PC-9 (cell line): Measurements from ENCODE around the gene CALN1. TPM values are rescaled to one million over a fixed set of nuclear protein-coding genes. Genes with fewer than 3 reads are reported as not detected.
"Not testable (repeated sequence)": the region's sequence is repeated elsewhere in the genome, so short reads cannot be mapped to it uniquely, and the experiment has no call there.

Source experiments
- BruUV-seq: library from RNA; stranded (reverse); fragments of 400-500 nt; replicated peaks from 2 replicates; lab custom pipeline; 2021; lab: Mats Ljungman, UMichigan
- CTCF ChIA-PET: fragments of 300-600 bp; sonication (Branson Sonifier 250); formaldehyde crosslinking; loops from one replicate; lab custom pipeline; 2022; ENCODE audit warnings: antibody characterized with exemption; lab: Charles Lee
- POLR2A ChIA-PET: fragments of 300-600 bp; sonication (Branson Sonifier 250); formaldehyde crosslinking; loops from one replicate; lab custom pipeline; 2022; ENCODE audit warnings: antibody characterized with exemption; ENCODE audit not compliant: unreplicated experiment; lab: Charles Lee
- DNase-seq, 2 experiments: peaks; one replicate each; pipeline versions ENCODE4 v3.0.0 to v3.0.0-alpha.2; 2015 to 2022; ENCODE audit warnings: mixed read lengths in 1 of 2
- H2AFZ ChIP-seq: fragments of 200-600 bp; sonication (generic); 2 replicates; pipeline ENCODE4 v1.8.1; 2017; ENCODE audit warnings: antibody characterized with exemption
- H3F3A ChIP-seq: fragments of 200-600 bp; sonication (generic); 2 replicates; pipeline ENCODE4 v1.8.1; 2017; ENCODE audit warnings: antibody characterized with exemption, mild to moderate bottlenecking, low read depth; ENCODE audit not compliant: insufficient read depth
- H3K27ac ChIP-seq: fragments of 200-600 bp; sonication (generic); 2 replicates; pipeline ENCODE4 v1.6.1; 2016; ENCODE audit warnings: mixed run types
- H3K27me3 ChIP-seq: fragments of 200-600 bp; sonication (generic); 2 replicates; pipeline ENCODE4 v1.6.1; 2016; ENCODE audit warnings: low read depth, mixed run types; ENCODE audit not compliant: insufficient read depth
- H3K36me3 ChIP-seq: fragments of 200-600 bp; sonication (generic); 2 replicates; pipeline ENCODE4 v1.6.1; 2016; ENCODE audit warnings: low read depth, mixed run types
- H3K4me1 ChIP-seq: fragments of 200-600 bp; sonication (generic); replicated peaks from 2 replicates; pipeline ENCODE4 v1.6.1; 2016; ENCODE audit warnings: mixed run types; ENCODE audit not compliant: insufficient read depth
- H3K4me2 ChIP-seq: fragments of 200-600 bp; sonication (generic); 2 replicates; pipeline ENCODE4 v1.6.1; 2017; ENCODE audit warnings: mixed run types
- H3K4me3 ChIP-seq: fragments of 200-600 bp; sonication (generic); 2 replicates; pipeline ENCODE4 v1.6.1; 2016; ENCODE audit warnings: mixed run types
- H3K79me2 ChIP-seq: fragments of 200-600 bp; sonication (generic); 2 replicates; pipeline ENCODE4 v1.6.1; 2017; ENCODE audit warnings: low read depth, mixed run types
- H3K9me2 ChIP-seq: fragments of 200-600 bp; sonication (generic); 2 replicates; pipeline ENCODE4 v1.8.1; 2017; ENCODE audit warnings: mild to moderate bottlenecking; ENCODE audit not compliant: insufficient read depth
- H3K9me3 ChIP-seq: fragments of 200-600 bp; sonication (generic); 2 replicates; pipeline ENCODE4 v1.8.1; 2016; ENCODE audit warnings: low read depth; ENCODE audit not compliant: insufficient read depth
- H4K20me1 ChIP-seq: fragments of 200-600 bp; sonication (generic); 2 replicates; pipeline ENCODE4 v1.8.1; 2017; ENCODE audit not compliant: insufficient read depth
- CTCF ChIP-seq: fragments of 200-600 bp; sonication (generic); conservative IDR thresholded peaks from 2 replicates; pipeline ENCODE4 v1.6.1; 2017; ENCODE audit warnings: mixed run types, antibody characterized with exemption, mild to moderate bottlenecking, moderate library complexity
- EZH2 ChIP-seq: fragments of 200-600 bp; sonication (generic); IDR thresholded peaks from 2 replicates; pipeline ENCODE4 v1.8.0; 2017; ENCODE audit warnings: antibody characterized with exemption, low read depth
- intact Hi-C: fragments of 100-400 bp; cut with micrococcal nuclease; formaldehyde crosslinking; loops from one replicate; pipeline ENCODE4 v1.10.0; 2022; ENCODE audit not compliant: unreplicated experiment
- total RNA-seq: library from RNA; stranded (reverse); gene quantifications from 2 replicates; pipeline ENCODE4 v1.2.3, GENCODE V29; 2021

Gene CALN1
- total RNA-seq, 1 experiment from 2014 or later = not detected

DNA sequence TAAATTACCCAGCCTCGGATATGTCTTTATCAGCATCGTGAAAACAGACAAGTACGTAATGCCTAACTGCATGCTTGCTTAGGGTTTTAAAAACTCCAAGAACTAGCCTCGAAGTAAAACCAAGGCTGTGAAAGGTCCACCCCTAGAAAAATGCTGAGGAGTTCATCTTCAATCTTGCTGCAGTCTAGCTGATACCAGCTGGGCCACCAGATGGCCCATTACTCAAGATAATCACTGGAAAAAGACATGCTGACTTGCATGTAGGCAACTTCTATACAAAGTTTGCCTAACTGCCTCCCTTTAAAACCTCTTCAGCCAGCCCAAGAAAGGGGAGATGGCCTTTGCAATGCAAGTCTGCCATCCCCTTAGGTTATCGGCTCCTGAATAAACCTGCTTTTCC lies 666.1 kb downstream of the CALN1 start:
- ChIA-PET POLR2A (no interaction called here), CTCF (no interaction called here)
- TF ChIP-seq CTCF = no peak
- no peak for TF ChIP-seq EZH2
- intact Hi-C loops = no loop called here
- no TSS peak for BruUV-seq
- H3K9me3 ChIP-seq = no peaks in the 10 kb centered on the region; the same call in 1 of the 2 replicates
- H4K20me1 ChIP-seq = no peaks in the 10 kb centered on the region
- DNase-seq = no peak
- H3K36me3 ChIP-seq = no peaks in the 10 kb centered on the region
- H3K27ac ChIP-seq = no peak overlapping the region
- H2AFZ ChIP-seq = no peak overlapping the region
- no peak overlapping the region for H3K4me3 ChIP-seq
- H3K4me1 ChIP-seq = no peaks in the 10 kb centered on the region
- no peaks in the 10 kb centered on the region for H3K9me2 ChIP-seq
- H3K79me2 ChIP-seq = no peaks in the 10 kb centered on the region
- H3F3A ChIP-seq = no peaks in the 10 kb centered on the region
- peaks cover under 1% of the 10 kb centered on the region for H3K27me3 ChIP-seq
- H3K4me2 ChIP-seq = no peak overlapping the region

GRCh38 chr7:71740174-71740560 lies 672.0 kb downstream of the CALN1 start:
- H3F3A ChIP-seq = no peaks in the 10 kb centered on the region
- H3K36me3 ChIP-seq = no peaks in the 10 kb centered on the region
- no peak overlapping the region for H3K27ac ChIP-seq
- H3K9me3 ChIP-seq = no peaks in the 10 kb centered on the region
- H3K9me2 ChIP-seq = no peaks in the 10 kb centered on the region
- H3K4me2 ChIP-seq = no peak overlapping the region
- TF ChIP-seq EZH2 (no peak), CTCF (no peak)
- H2AFZ ChIP-seq = no peak overlapping the region
- no peaks in the 10 kb centered on the region for H3K79me2 ChIP-seq
- no peak for DNase-seq
- ChIA-PET CTCF (no interaction called here), POLR2A (no interaction called here)
- no TSS peak for BruUV-seq
- no peak overlapping the region for H3K4me3 ChIP-seq
- no peaks in the 10 kb centered on the region for H3K4me1 ChIP-seq
- H4K20me1 ChIP-seq = no peaks in the 10 kb centered on the region
- H3K27me3 ChIP-seq = peaks cover 16% of the 10 kb centered on the region
- intact Hi-C loops = no loop called here

GRCh38 chr7:71739520-71740173 lies 672.5 kb downstream of the CALN1 start:
- H4K20me1 ChIP-seq = no peaks in the 10 kb centered on the region
- CTCF ChIA-PET = no interaction called here
- no TSS peak for BruUV-seq
- no peak overlapping the region for H3K4me2 ChIP-seq
- H3K36me3 ChIP-seq = no peaks in the 10 kb centered on the region
- peaks cover 16% of the 10 kb centered on the region for H3K27me3 ChIP-seq
- intact Hi-C loops = no loop called here
- no peak overlapping the region for H3K4me3 ChIP-seq
- no peak overlapping the region for H2AFZ ChIP-seq
- no peak overlapping the region for H3K27ac ChIP-seq
- POLR2A ChIA-PET = no interaction called here
- no peaks in the 10 kb centered on the region for H3K9me3 ChIP-seq
- TF ChIP-seq EZH2 = no peak
- no peaks in the 10 kb centered on the region for H3K79me2 ChIP-seq
- no peaks in the 10 kb centered on the region for H3K9me2 ChIP-seq
- H3F3A ChIP-seq = no peaks in the 10 kb centered on the region
- H3K4me1 ChIP-seq = no peaks in the 10 kb centered on the region
- no peak for DNase-seq

DNA sequence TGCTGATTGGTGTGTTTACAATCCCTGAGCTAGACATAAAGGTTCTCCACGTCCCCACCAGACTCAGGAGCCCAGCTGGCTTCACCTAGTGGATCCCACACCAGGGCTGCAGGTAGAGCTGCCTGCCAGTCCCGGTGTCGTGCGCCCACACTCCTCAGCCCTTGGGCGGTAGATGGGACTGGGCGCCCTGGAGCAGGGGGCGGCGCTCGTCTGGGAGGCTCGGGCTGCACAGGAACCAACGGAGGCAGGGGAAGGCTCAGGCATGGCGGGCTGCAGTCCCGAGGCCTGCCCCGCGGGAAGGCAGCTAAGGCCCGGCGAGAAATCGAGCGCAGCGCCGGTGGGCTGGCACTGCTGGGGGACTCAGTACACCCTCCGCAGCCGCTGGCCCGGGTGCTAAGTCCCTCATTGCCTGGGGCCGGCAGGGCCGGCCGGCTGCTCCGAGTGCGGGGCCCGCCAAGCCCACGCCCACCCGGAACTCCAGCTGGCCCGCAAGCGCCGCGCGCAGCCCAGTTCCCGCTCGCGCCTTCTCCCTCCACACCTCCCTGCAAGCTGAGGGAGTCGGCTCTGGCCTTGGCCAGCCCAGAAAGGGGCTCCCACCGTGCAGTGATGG lies 674.1 kb downstream of the CALN1 start:
- intact Hi-C loops, H3K27ac ChIP-seq, H4K20me1 ChIP-seq, H3K79me2 ChIP-seq, BruUV-seq, H3K4me2 ChIP-seq, H3F3A ChIP-seq, H3K9me3 ChIP-seq, H3K36me3 ChIP-seq, DNase-seq, H3K4me3 ChIP-seq, H2AFZ ChIP-seq, H3K9me2 ChIP-seq, H3K4me1 ChIP-seq, CTCF ChIA-PET, POLR2A ChIA-PET: not testable (repeated sequence)
- peaks cover 16% of the 10 kb centered on the region for H3K27me3 ChIP-seq
